Astrocyte of the cerebellum (primary cell): Measurements from ENCODE around the gene PHACTR2.
A peak's percentile ranks its signal among the peaks of the same experiment; 100 is the strongest.

Source experiments
- DNase-seq: peaks from one replicate; pipeline ENCODE4 v3.0.0-alpha.2; 2011; ENCODE audit warnings: low read depth
- H3K4me3 ChIP-seq: 2 replicates; pipeline ENCODE4 v1.5.1; 2011; ENCODE audit warnings: mild to moderate bottlenecking, low read depth, low read length, moderate library complexity
- CTCF ChIP-seq: IDR thresholded peaks from 2 replicates; pipeline ENCODE4 v1.5.1; 2012; ENCODE audit warnings: low read length, low read depth, moderate library complexity, mild to moderate bottlenecking; ENCODE audit errors: missing control alignments
- in situ Hi-C: cut with HindIII; loops from 2 replicates; pipeline ENCODE4 v1.10.0; 2017; ENCODE audit warnings: low sequenced_read_pairs

PHACTR2 gene

GRCh38 chr6:143744551-143745165 lies 66.9 kb downstream of the PHACTR2 start:
- in situ Hi-C loops, result no loop called here
- TF ChIP-seq CTCF, result no peak
- no peak for DNase-seq
- H3K4me3 ChIP-seq, result no peak overlapping the region

GRCh38 chr6:143745166-143746133 lies 67.7 kb downstream of the PHACTR2 start:
- TF ChIP-seq CTCF, result no peak
- peak; percentile 80 for DNase-seq
- in situ Hi-C loops, result no loop called here
- H3K4me3 ChIP-seq, result peak overlapping the region; percentile 7

GRCh38 chr6:143746202-143747119 lies 68.7 kb downstream of the PHACTR2 start:
- H3K4me3 ChIP-seq, result no peak overlapping the region
- DNase-seq, result no peak

GRCh38 chr6:143747347-143747842 lies 69.6 kb downstream of the PHACTR2 start:
- no peak overlapping the region for H3K4me3 ChIP-seq
- no peak for DNase-seq
- in situ Hi-C loops, result no loop called here
- no peak for TF ChIP-seq CTCF

More at GRCh38 chr6:143746202-143747119, 68.7 kb downstream of the PHACTR2 start:
- in situ Hi-C loops, result no loop called here
- no peak for TF ChIP-seq CTCF

- in situ Hi-C loops, result no loop called here
- DNase-seq, result no peak
- TF ChIP-seq CTCF, result no peak
- H3K4me3 ChIP-seq, result no peak overlapping the region
These were observed 72.1 kb downstream of the PHACTR2 start for GRCh38 chr6:143749891-143750290.

- H3K4me3 ChIP-seq, result no peak overlapping the region
- no peak for DNase-seq
- TF ChIP-seq CTCF, result no peak
- in situ Hi-C loops, result no loop called here
These were observed 73.1 kb downstream of the PHACTR2 start for GRCh38 chr6:143750877-143751276.
